Thyroid gland (tissue), 4 donors: ENCODE results near the gene MOB3A.

Source experiments
- POLR2A ChIP-seq, 2 donors: fragments of 450-650 bp; IDR thresholded peaks; one replicate each; pipeline ENCODE4 v1.6.1; 2017; ENCODE audit warnings: antibody characterized with exemption in 2 of 2, mild to moderate bottlenecking in 2 of 2, moderate library complexity in 1 of 2
- TF ChIP-seq, protein P1 (sequence below), 6 experiments: fragments of 200-600 bp in 3 of 6; fragments of 450-650 bp in 3 of 6; sonication (generic) in 3 of 6; IDR thresholded peaks; one replicate each; pipeline ENCODE4 v1.5.1; 2016 to 2019; ENCODE audit warnings: antibody characterized with exemption in 6 of 6, mild to moderate bottlenecking in 2 of 6, inconsistent platforms in 1 of 6, moderate library complexity in 1 of 6

DNA sequence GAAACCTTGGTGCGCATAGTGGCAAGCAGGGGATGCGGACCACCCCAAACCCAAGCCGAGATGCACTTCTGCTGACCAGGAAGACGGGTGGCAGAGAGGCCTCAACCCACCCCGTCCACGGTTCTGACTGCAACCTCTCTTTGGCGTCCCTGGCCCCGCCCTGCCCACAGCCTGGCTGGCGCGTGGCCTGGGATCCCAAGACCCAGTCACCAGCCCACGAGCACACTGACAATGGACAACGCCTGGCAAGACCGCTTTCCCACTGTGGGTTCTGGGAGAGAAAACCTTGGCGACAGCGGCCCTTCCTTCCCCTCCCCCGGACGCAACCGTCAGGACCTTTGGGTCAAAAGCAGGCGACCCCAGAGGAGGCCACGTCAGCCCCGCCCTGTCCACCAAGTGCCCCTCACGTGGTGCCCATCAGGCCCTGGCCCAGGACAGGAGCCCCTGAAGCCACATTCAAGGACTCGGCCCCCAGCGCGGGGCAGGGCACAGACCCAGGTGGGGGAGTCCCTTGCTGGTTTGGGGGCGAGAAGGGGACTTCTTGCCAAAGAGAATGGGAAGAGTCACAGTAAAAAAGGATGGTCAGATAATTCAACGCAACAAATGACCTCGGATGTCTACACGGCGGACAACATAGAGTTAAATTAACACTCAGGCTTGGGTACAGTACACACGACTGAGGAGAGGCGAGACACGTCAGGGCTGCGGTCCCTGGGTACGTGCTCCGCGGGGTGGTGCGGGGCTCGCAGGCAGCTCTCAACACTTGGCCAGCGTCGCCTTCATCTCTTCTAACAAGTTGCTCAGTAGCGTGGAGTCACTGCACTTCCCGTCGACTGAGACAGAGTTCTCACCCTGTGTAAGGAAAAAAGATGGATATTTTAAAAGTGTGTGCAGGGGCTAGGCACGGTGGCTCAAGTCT is 5.5 kb upstream of the MOB3A start:
- TF ChIP-seq, protein P1, sequence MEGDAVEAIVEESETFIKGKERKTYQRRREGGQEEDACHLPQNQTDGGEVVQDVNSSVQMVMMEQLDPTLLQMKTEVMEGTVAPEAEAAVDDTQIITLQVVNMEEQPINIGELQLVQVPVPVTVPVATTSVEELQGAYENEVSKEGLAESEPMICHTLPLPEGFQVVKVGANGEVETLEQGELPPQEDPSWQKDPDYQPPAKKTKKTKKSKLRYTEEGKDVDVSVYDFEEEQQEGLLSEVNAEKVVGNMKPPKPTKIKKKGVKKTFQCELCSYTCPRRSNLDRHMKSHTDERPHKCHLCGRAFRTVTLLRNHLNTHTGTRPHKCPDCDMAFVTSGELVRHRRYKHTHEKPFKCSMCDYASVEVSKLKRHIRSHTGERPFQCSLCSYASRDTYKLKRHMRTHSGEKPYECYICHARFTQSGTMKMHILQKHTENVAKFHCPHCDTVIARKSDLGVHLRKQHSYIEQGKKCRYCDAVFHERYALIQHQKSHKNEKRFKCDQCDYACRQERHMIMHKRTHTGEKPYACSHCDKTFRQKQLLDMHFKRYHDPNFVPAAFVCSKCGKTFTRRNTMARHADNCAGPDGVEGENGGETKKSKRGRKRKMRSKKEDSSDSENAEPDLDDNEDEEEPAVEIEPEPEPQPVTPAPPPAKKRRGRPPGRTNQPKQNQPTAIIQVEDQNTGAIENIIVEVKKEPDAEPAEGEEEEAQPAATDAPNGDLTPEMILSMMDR (IDR thresholded peaks at IDR 0.05): no peak
- TF ChIP-seq POLR2A (IDR thresholded peaks at IDR 0.05): no peak
